ENCODE results near the gene WFDC11.

Gene WFDC11

GRCh38 chr20:45621593-45621992, 48.4 kb downstream of the WFDC11 start:
- no peak for FAIRE-seq

GRCh38 chr20:45617591-45617990, 52.4 kb downstream of the WFDC11 start:
- no peak for FAIRE-seq

- FAIRE-seq: no peak
Observed at GRCh38 chr20:45612314-45612713, 57.7 kb downstream of the WFDC11 start.

GRCh38 chr20:45611054-45611453, 59.0 kb downstream of the WFDC11 start:
- FAIRE-seq: no peak

GRCh38 chr20:45607810-45608209, 62.2 kb downstream of the WFDC11 start:
- FAIRE-seq: no peak

All from G401.6 (cell line).